ENCODE results near the gene TMPRSS11A.

Gene TMPRSS11A

GRCh38 chr4:67911638-67912037 lies 51.7 kb downstream of the TMPRSS11A start:
- no peak for DNase-seq

- DNase-seq, result no peak
Measured at GRCh38 chr4:67911141-67911540, 52.2 kb downstream of the TMPRSS11A start.

- DNase-seq, result no peak
Measured at GRCh38 chr4:67910585-67910905, 52.7 kb downstream of the TMPRSS11A start.

- no peak for DNase-seq
Measured at GRCh38 chr4:67909905-67910584, 53.2 kb downstream of the TMPRSS11A start.

GRCh38 chr4:67907650-67908049 lies 55.6 kb downstream of the TMPRSS11A start:
- DNase-seq, result no peak

GRCh38 chr4:67899096-67899495 lies 64.2 kb downstream of the TMPRSS11A start:
- DNase-seq, result no peak

- DNase-seq, result no peak
Measured at GRCh38 chr4:67897686-67898085, 65.6 kb downstream of the TMPRSS11A start.

GRCh38 chr4:67896421-67897065 lies 66.8 kb downstream of the TMPRSS11A start:
- DNase-seq, result no peak

GRCh38 chr4:67894659-67895058 lies 68.6 kb downstream of the TMPRSS11A start:
- no peak for DNase-seq

GRCh38 chr4:67892905-67893304 lies 70.4 kb downstream of the TMPRSS11A start:
- no peak for DNase-seq

- DNase-seq, result no peak
Measured at GRCh38 chr4:67892253-67892652, 71.0 kb downstream of the TMPRSS11A start.

GRCh38 chr4:67891645-67892044 lies 71.6 kb downstream of the TMPRSS11A start:
- no peak for DNase-seq

- DNase-seq, result no peak
Measured at GRCh38 chr4:67886281-67886680, 77.0 kb downstream of the TMPRSS11A start.

- no peak for DNase-seq
Measured at GRCh38 chr4:67885762-67886161, 77.5 kb downstream of the TMPRSS11A start.

- DNase-seq, result no peak
Measured at GRCh38 chr4:67884701-67885100, 78.6 kb downstream of the TMPRSS11A start.

GRCh38 chr4:67883902-67884301 lies 79.4 kb downstream of the TMPRSS11A start, which contains the start of gene TMPRSS11D:
Gene TMPRSS11D, minus strand, starts transcription at chr4:67884002. Its CDS starts 69 bp downstream, at chr4:67883933.
- DNase-seq, result no peak

- DNase-seq, result no peak
Measured at GRCh38 chr4:67883458-67883857, 79.8 kb downstream of the TMPRSS11A start.

- DNase-seq, result no peak
Measured at GRCh38 chr4:67880866-67881610, 82.3 kb downstream of the TMPRSS11A start.

GRCh38 chr4:67879486-67879885 lies 83.8 kb downstream of the TMPRSS11A start:
- no peak for DNase-seq

GRCh38 chr4:67877086-67877485 lies 86.2 kb downstream of the TMPRSS11A start:
- no peak for DNase-seq

GRCh38 chr4:67874986-67875385 lies 88.3 kb downstream of the TMPRSS11A start:
- no peak for DNase-seq

- DNase-seq, result no peak
Measured at GRCh38 chr4:67873116-67873515, 90.2 kb downstream of the TMPRSS11A start.

- no peak for DNase-seq
Measured at GRCh38 chr4:67871867-67872266, 91.4 kb downstream of the TMPRSS11A start.

- no peak for DNase-seq
Measured at GRCh38 chr4:67869580-67870190, 93.6 kb downstream of the TMPRSS11A start.
